Endothelial cell of umbilical vein (primary cell): Measurements from ENCODE around the gene ATP11C. TPM values are rescaled to one million over a fixed set of nuclear protein-coding genes. Genes with fewer than 3 reads are reported as not detected.

Experiments used
- BruUV-seq: library from RNA; stranded (reverse); fragments of 400-500 nt; replicated peaks from 2 replicates; lab custom pipeline; 2021; lab: Mats Ljungman, UMichigan
- CTCF ChIA-PET: fragments of 300-600, 350-600 bp; sonication (Branson Sonifier 250); formaldehyde crosslinking; loops from one replicate; lab custom pipeline; 2021; ENCODE audit warnings: antibody characterized with exemption, inconsistent platforms; lab: Charles Lee
- POLR2A ChIA-PET: fragments of 300-600, 350-600 bp; sonication (Branson Sonifier 250); formaldehyde crosslinking; loops from one replicate; lab custom pipeline; 2021; ENCODE audit warnings: antibody characterized with exemption, inconsistent platforms; lab: Charles Lee
- DNase-seq: peaks from one replicate; pipeline ENCODE4 v3.0.0-alpha.2; 2011; ENCODE audit warnings: low read depth, low spot score
- FAIRE-seq: peaks from 2 replicates; lab custom pipeline; 2011; peaks lifted over from hg19 to GRCh38; lab: Jason Lieb, UNC
- H2AFZ ChIP-seq: 2 replicates; pipeline ENCODE4 v1.6.0; 2012; ENCODE audit warnings: low read depth, low read length, control low read depth, inconsistent platforms
- H3K27ac ChIP-seq: 2 replicates; pipeline ENCODE4 v1.5.1; 2011; ENCODE audit warnings: low read depth, mild to moderate bottlenecking, control low read depth, low read length, moderate library complexity; ENCODE audit not compliant: insufficient read depth
- H3K27me3 ChIP-seq, 2 experiments: 2 replicates each; pipeline versions ENCODE4 v1.6.0 to v1.6.1; 2011; ENCODE audit warnings: low read length in 2 of 2, mixed read lengths in 1 of 2; ENCODE audit not compliant: control insufficient read depth in 2 of 2, insufficient read depth in 2 of 2
- H3K36me3 ChIP-seq, 2 experiments: 2 replicates in 1 of 2; 3 replicates in 1 of 2; pipeline ENCODE4 v1.5.1; 2011; ENCODE audit warnings: low read length in 2 of 2, mild to moderate bottlenecking in 1 of 2, moderate library complexity in 1 of 2; ENCODE audit not compliant: control insufficient read depth in 2 of 2, insufficient read depth in 2 of 2; ENCODE audit errors: extremely low read depth in 1 of 2
- H3K4me1 ChIP-seq: 3 replicates; pipeline ENCODE4 v1.5.1; 2011; ENCODE audit warnings: mild to moderate bottlenecking, low read length; ENCODE audit not compliant: control insufficient read depth, insufficient read depth; ENCODE audit errors: extremely low read depth
- H3K4me2 ChIP-seq: 2 replicates; pipeline ENCODE4 v1.6.1; 2011; ENCODE audit warnings: low read length, control low read depth, mixed read lengths; ENCODE audit not compliant: insufficient read depth
- H3K4me3 ChIP-seq, 3 experiments: fragments of 200-600 bp in 1 of 3; sonication (generic), shearing (Covaris generic) in 1 of 3; replicated peaks in 1 of 3; 2 replicates each; pipeline ENCODE4 v1.5.1; 2011 to 2016; ENCODE audit warnings: control low read depth in 3 of 3, low read length in 3 of 3, mild to moderate bottlenecking in 2 of 3, inconsistent platforms in 1 of 3, low read depth in 1 of 3, moderate library complexity in 1 of 3; ENCODE audit not compliant: insufficient read depth in 1 of 3
- H3K79me2 ChIP-seq: 2 replicates; pipeline ENCODE4 v1.6.0; 2012; ENCODE audit warnings: low read length, inconsistent platforms; ENCODE audit not compliant: control insufficient read depth, insufficient read depth
- H3K9ac ChIP-seq: replicated peaks from 2 replicates; pipeline ENCODE3; 2011; ENCODE audit warnings: low read length, control low read depth; ENCODE audit not compliant: insufficient read depth; ENCODE audit errors: extremely low read depth
- H3K9me1 ChIP-seq: replicated peaks from 3 replicates; pipeline ENCODE4 v1.6.0; 2011; ENCODE audit warnings: mild to moderate bottlenecking, low read length; ENCODE audit not compliant: control insufficient read depth, insufficient read depth; ENCODE audit errors: extremely low read depth
- H3K9me3 ChIP-seq: replicated peaks from 2 replicates; pipeline ENCODE4 v1.5.1; 2012; ENCODE audit warnings: low read length, inconsistent platforms; ENCODE audit not compliant: control insufficient read depth, insufficient read depth
- H4K20me1 ChIP-seq: replicated peaks from 2 replicates; pipeline ENCODE3; 2011; ENCODE audit warnings: mild to moderate bottlenecking, low read length; ENCODE audit not compliant: control insufficient read depth, insufficient read depth; ENCODE audit errors: extremely low read depth
- CTCF ChIP-seq, 2 donors: IDR thresholded peaks; 1 replicate in 1 of 2; 2 replicates in 1 of 2; pipeline ENCODE4 v1.5.1; 2011; ENCODE audit warnings: low read length in 2 of 2, mild to moderate bottlenecking in 2 of 2, moderate library complexity in 2 of 2, control low read depth in 1 of 2, inconsistent platforms in 1 of 2, low read depth in 1 of 2; ENCODE audit not compliant: insufficient read depth in 1 of 2; ENCODE audit errors: extremely low read depth in 1 of 2
- EZH2 ChIP-seq: IDR thresholded peaks from 2 replicates; pipeline ENCODE4 v1.6.1; 2012; ENCODE audit warnings: borderline replicate concordance, low read depth, mild to moderate bottlenecking, moderate library complexity, low read length, inconsistent platforms; ENCODE audit not compliant: severe bottlenecking
- FOS ChIP-seq: IDR thresholded peaks from 2 replicates; pipeline ENCODE4 v1.6.1; 2011; ENCODE audit warnings: mild to moderate bottlenecking, low read length, moderate library complexity, borderline replicate concordance; ENCODE audit not compliant: insufficient read depth
- GATA2 ChIP-seq: IDR thresholded peaks from 2 replicates; pipeline ENCODE4 v1.7.0; 2011; ENCODE audit warnings: low read depth, mild to moderate bottlenecking, moderate library complexity, mixed read lengths, low read length; ENCODE audit not compliant: insufficient read length, insufficient read depth
- JUN ChIP-seq: IDR thresholded peaks from 2 replicates; pipeline ENCODE4 v1.6.1; 2011; ENCODE audit warnings: borderline replicate concordance, low read depth; ENCODE audit not compliant: insufficient read length, insufficient read depth
- MYC ChIP-seq: IDR thresholded peaks from one replicate; pipeline ENCODE4 v1.6.1; 2011; ENCODE audit warnings: mild to moderate bottlenecking, low read depth, low read length
- POLR2A ChIP-seq: IDR thresholded peaks from 2 replicates; pipeline ENCODE4 v1.6.1; 2012; ENCODE audit warnings: low read depth, mild to moderate bottlenecking, control low read depth, low read length
- POLR2AphosphoS5 ChIP-seq: IDR thresholded peaks from 2 replicates; pipeline ENCODE4 v1.6.1; 2012; ENCODE audit warnings: low read depth, mild to moderate bottlenecking, control low read depth, low read length, moderate library complexity; ENCODE audit not compliant: insufficient read depth
- dilution Hi-C: fragments of 300-500 bp; cut with MboI; formaldehyde crosslinking; loops from one replicate; pipeline ENCODE4 v1.15.0; 2019; ENCODE audit warnings: low sequenced_read_pairs; ENCODE audit not compliant: extremely low pct_ligation_motif_present
- intact Hi-C: fragments of 100-400 bp; cut with micrococcal nuclease; formaldehyde crosslinking; loops from one replicate; pipeline ENCODE4 v1.10.0; 2022
- polyA plus RNA-seq, 4 experiments: library from polyadenylated mRNA; depleted of rRNA in 3 of 4; stranded (reverse) in 3 of 4; unstranded in 1 of 4; fragments of >200 nt; gene quantifications; 2 replicates each; pipeline versions ENCODE4 v1.2.1 to v1.2.3, GENCODE V29; 2011 to 2012; ENCODE audit warnings: missing spikeins in 1 of 4
- total RNA-seq: library from RNA; stranded (reverse); gene quantifications from 2 replicates; pipeline ENCODE4 v1.2.3, GENCODE V29; 2021
- TF ChIP-seq, protein P1 (sequence below): IDR thresholded peaks from 2 replicates; pipeline ENCODE4 v1.6.1; 2011; ENCODE audit not compliant: insufficient read depth, insufficient read length

ATP11C gene
- total and polyA plus RNA-seq, 2 donors (not counting 3 experiments of a cell fraction or from before 2014, with no cell fraction given), result 9.1 to 31.8 TPM

DNA sequence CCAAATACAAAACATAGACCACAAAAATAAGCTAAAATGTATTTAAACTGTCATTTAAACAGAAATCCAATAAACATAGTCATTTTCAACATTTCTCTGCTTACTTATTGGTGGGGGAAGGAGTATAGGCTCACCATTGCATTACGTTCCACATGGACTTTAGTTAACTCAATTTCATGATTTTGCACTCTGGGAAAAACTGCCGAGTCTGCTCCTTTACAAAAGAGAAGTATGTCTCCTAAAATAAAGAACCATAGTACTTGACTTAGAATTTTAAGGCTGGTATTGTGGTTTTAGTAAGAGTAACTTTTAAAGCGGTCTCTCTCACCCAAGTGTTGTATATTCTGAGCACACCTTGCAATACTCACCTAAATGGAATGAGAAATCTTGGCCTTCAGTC, 149.8 kb downstream of the ATP11C start:
- H3K79me2 ChIP-seq, result no peaks in the 10 kb centered on the region
- BruUV-seq, result no TSS peak
- no peaks in the 10 kb centered on the region for H3K27me3 ChIP-seq
- POLR2A ChIA-PET, result no interaction called here
- CTCF ChIA-PET, result no interaction called here
- intact Hi-C loops (no loop called here), dilution Hi-C loops (no loop called here)
- no peak for TF ChIP-seq GATA2
- TF ChIP-seq, protein P1, sequence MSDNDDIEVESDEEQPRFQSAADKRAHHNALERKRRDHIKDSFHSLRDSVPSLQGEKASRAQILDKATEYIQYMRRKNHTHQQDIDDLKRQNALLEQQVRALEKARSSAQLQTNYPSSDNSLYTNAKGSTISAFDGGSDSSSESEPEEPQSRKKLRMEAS, result no peak
- no peak for TF ChIP-seq EZH2
- TF ChIP-seq POLR2A, result no peak
- no peak for TF ChIP-seq CTCF (IDR thresholded peaks at IDR 0.05; ENCODE audit: extremely low read depth in 1 of 2, insufficient read depth in 1 of 2, low read depth in 1 of 2, low read length in 2 of 2)
- no peak for TF ChIP-seq MYC
- TF ChIP-seq JUN, result no peak
- no peak for TF ChIP-seq FOS
- no peak for TF ChIP-seq POLR2AphosphoS5
- FAIRE-seq, result no peak
- no peak overlapping the region for H3K4me3 ChIP-seq
- peaks cover 0 to 3% of the 10 kb centered on the region in 2 experiments for H3K36me3 ChIP-seq
- no peak overlapping the region for H3K4me2 ChIP-seq
- no peak overlapping the region for H2AFZ ChIP-seq
- H3K9me1 ChIP-seq, result no peaks in the 10 kb centered on the region
- no peaks in the 10 kb centered on the region for H3K4me1 ChIP-seq
- no peaks in the 10 kb centered on the region for H3K9me3 ChIP-seq
- H3K9ac ChIP-seq, result no peak overlapping the region
- no peaks in the 10 kb centered on the region for H4K20me1 ChIP-seq
- no peak overlapping the region for H3K27ac ChIP-seq
- no peak for DNase-seq
